H9 (cell line): ENCODE results near the gene MRPL18. TPM values are rescaled to one million over a fixed set of nuclear protein-coding genes. Genes with fewer than 3 reads are reported as not detected.

Source experiments
- DNase-seq: peaks from one replicate; pipeline ENCODE4 v3.0.0-alpha.2; 2017
- H2AFZ ChIP-seq: one replicate; pipeline ENCODE4 v1.6.1; 2013; ENCODE audit warnings: mild to moderate bottlenecking, low read length, control low read depth, moderate library complexity
- H2AK5ac ChIP-seq: 2 replicates; pipeline ENCODE4 v1.6.1; 2013; ENCODE audit warnings: low read length, control low read depth, mixed read lengths; ENCODE audit not compliant: insufficient read length
- H2BK120ac ChIP-seq: one replicate; pipeline ENCODE4 v1.6.1; 2013; ENCODE audit warnings: low read depth, mild to moderate bottlenecking, low read length, control low read depth, inconsistent platforms; ENCODE audit not compliant: poor library complexity, severe bottlenecking
- H2BK12ac ChIP-seq: 2 replicates; pipeline ENCODE4 v1.6.1; 2013; ENCODE audit warnings: low read length, control low read depth, mixed read lengths, low read depth; ENCODE audit not compliant: insufficient read length
- H2BK15ac ChIP-seq: 2 replicates; pipeline ENCODE4 v1.6.1; 2013; ENCODE audit warnings: low read depth, low read length, control low read depth
- H2BK20ac ChIP-seq: one replicate; pipeline ENCODE4 v1.6.1; 2013; ENCODE audit warnings: low read depth, mild to moderate bottlenecking, low read length, control low read depth, inconsistent platforms; ENCODE audit not compliant: poor library complexity, severe bottlenecking
- H2BK5ac ChIP-seq: 2 replicates; pipeline ENCODE4 v1.6.1; 2013; ENCODE audit warnings: low read length, control low read depth, mixed read lengths; ENCODE audit not compliant: insufficient read length
- H3K14ac ChIP-seq: 2 replicates; pipeline ENCODE4 v1.6.1; 2013; ENCODE audit warnings: low read length, control low read depth; ENCODE audit not compliant: insufficient read depth
- H3K18ac ChIP-seq: 2 replicates; pipeline ENCODE4 v1.6.1; 2013; ENCODE audit warnings: low read depth, mild to moderate bottlenecking, mixed read lengths, low read length, control low read depth; ENCODE audit not compliant: insufficient read length
- H3K23ac ChIP-seq: 2 replicates; pipeline ENCODE4 v1.6.1; 2013; ENCODE audit warnings: low read length, control low read depth, mixed read lengths, low read depth; ENCODE audit not compliant: insufficient read length
- H3K23me2 ChIP-seq: 2 replicates; pipeline ENCODE4 v1.6.1; 2013; ENCODE audit warnings: low read depth, mild to moderate bottlenecking, mixed read lengths, low read length, control low read depth; ENCODE audit not compliant: insufficient read length, poor library complexity, severe bottlenecking
- H3K27ac ChIP-seq: 2 replicates; pipeline ENCODE4 v1.5.1; 2013; ENCODE audit warnings: low read length, control low read depth, mixed read lengths, low read depth; ENCODE audit not compliant: insufficient read length
- H3K27me3 ChIP-seq: 2 replicates; pipeline ENCODE4 v1.6.1; 2013; ENCODE audit warnings: low read length, control low read depth, inconsistent platforms; ENCODE audit not compliant: insufficient read depth
- H3K4ac ChIP-seq: 2 replicates; pipeline ENCODE4 v1.6.1; 2013; ENCODE audit warnings: low read depth, mild to moderate bottlenecking, control low read depth, inconsistent platforms, low read length, moderate library complexity
- H3K4me1 ChIP-seq: 2 replicates; pipeline ENCODE4 v1.6.1; 2013; ENCODE audit warnings: low read length, control low read depth, inconsistent platforms; ENCODE audit not compliant: insufficient read depth
- H3K4me2 ChIP-seq: 2 replicates; pipeline ENCODE4 v1.6.1; 2013; ENCODE audit warnings: low read length, control low read depth, mixed read lengths; ENCODE audit not compliant: insufficient read length, insufficient read depth
- H3K56ac ChIP-seq: 2 replicates; pipeline ENCODE4 v1.6.1; 2013; ENCODE audit warnings: low read depth, mild to moderate bottlenecking, mixed read lengths, low read length, control low read depth; ENCODE audit not compliant: insufficient read length
- H3K79me1 ChIP-seq: 2 replicates; pipeline ENCODE4 v1.6.1; 2013; ENCODE audit warnings: low read depth, mild to moderate bottlenecking, moderate library complexity, low read length, control low read depth, inconsistent platforms; ENCODE audit not compliant: insufficient read depth, poor library complexity, severe bottlenecking
- H3K79me2 ChIP-seq: 2 replicates; pipeline ENCODE4 v1.6.1; 2013; ENCODE audit warnings: low read length, control low read depth, inconsistent platforms; ENCODE audit not compliant: insufficient read depth
- H3K9ac ChIP-seq: 2 replicates; pipeline ENCODE4 v1.6.1; 2013; ENCODE audit warnings: low read length, control low read depth, mixed read lengths; ENCODE audit not compliant: insufficient read length; ENCODE audit errors: extremely low read depth
- H3K9me3 ChIP-seq: one replicate; pipeline ENCODE4 v1.6.1; 2013; ENCODE audit warnings: low read depth, low read length, inconsistent platforms; ENCODE audit not compliant: control insufficient read depth
- H3T11ph ChIP-seq: one replicate; pipeline ENCODE4 v1.6.1; 2013; ENCODE audit warnings: mild to moderate bottlenecking, low read length, control low read depth, inconsistent platforms
- H4K20me1 ChIP-seq: one replicate; pipeline ENCODE4 v1.6.1; 2013; ENCODE audit not compliant: control insufficient read depth, insufficient read length, insufficient read depth
- H4K5ac ChIP-seq: 2 replicates; pipeline ENCODE4 v1.6.1; 2013; ENCODE audit warnings: low read depth, mild to moderate bottlenecking, mixed read lengths, low read length, control low read depth; ENCODE audit not compliant: insufficient read length
- H4K8ac ChIP-seq: replicated peaks from 2 replicates; pipeline ENCODE4 v1.6.1; 2013; ENCODE audit warnings: low read length, control low read depth, mixed read lengths, low read depth; ENCODE audit not compliant: insufficient read length
- H4K91ac ChIP-seq: 2 replicates; pipeline ENCODE4 v1.6.1; 2013; ENCODE audit warnings: low read depth, mild to moderate bottlenecking, moderate library complexity, mixed read lengths, low read length, control low read depth; ENCODE audit not compliant: insufficient read length
- H3K27ac Mint-ChIP-seq, 3 experiments: 2 replicates in 2 of 3; 3 replicates in 1 of 3; pipeline ENCODE4 v1.8.0; 2020 to 2021; ENCODE audit warnings: mixed read lengths in 3 of 3, mild to moderate bottlenecking in 1 of 3, moderate library complexity in 1 of 3
- H3K27me3 Mint-ChIP-seq: 2 replicates; pipeline ENCODE4 v1.8.0; 2021; ENCODE audit warnings: low read depth, mild to moderate bottlenecking, moderate library complexity, mixed read lengths
- H3K36me3 Mint-ChIP-seq, 3 experiments: 2 replicates in 2 of 3; 3 replicates in 1 of 3; pipeline ENCODE4 v1.8.0; 2020 to 2021; ENCODE audit warnings: low read depth in 3 of 3, mixed read lengths in 3 of 3; ENCODE audit not compliant: insufficient read depth in 1 of 3
- H3K4me1 Mint-ChIP-seq, 2 experiments: 2 replicates each; pipeline ENCODE4 v1.8.0; 2020; ENCODE audit warnings: mixed read lengths in 2 of 2
- H3K4me3 Mint-ChIP-seq, 2 experiments: 2 replicates in 1 of 2; 3 replicates in 1 of 2; pipeline ENCODE4 v1.8.0; 2020 to 2021; ENCODE audit warnings: mild to moderate bottlenecking in 2 of 2, mixed read lengths in 2 of 2, moderate library complexity in 1 of 2
- H3K9me3 Mint-ChIP-seq, 2 experiments: 2 replicates in 1 of 2; 3 replicates in 1 of 2; pipeline ENCODE4 v1.8.0; 2020; ENCODE audit warnings: mild to moderate bottlenecking in 2 of 2, mixed read lengths in 2 of 2, moderate library complexity in 1 of 2
- CTCF ChIP-seq: fragments of 200-600 bp; sonication (generic); conservative IDR thresholded peaks from 3 replicates; pipeline ENCODE4 v1.8.0; 2021; ENCODE audit warnings: antibody characterized with exemption, mild to moderate bottlenecking
- WGBS: extraction: QIAGEN DNeasy Blood & Tissue Kit; methylation state at CpG from one replicate; pipeline ENCODE4 v1.1.7; 2013; ENCODE audit warnings: missing lambda C conversion rate, low lambda C conversion rate, mixed read lengths; ENCODE audit not compliant: insufficient read length; ENCODE audit errors: extremely low coverage; 5-methylcytosine and 5-hydroxymethylcytosine counted together
- total RNA-seq: library from RNA; stranded (reverse); gene quantifications from 2 replicates; pipeline ENCODE4 v1.2.1, GENCODE V29; 2021

The MRPL18 gene
- total RNA-seq, 1 experiment from 2014 or later: 88.8 TPM

- H2BK5ac ChIP-seq: no peak overlapping the region
- H3K9me3 ChIP-seq: no peaks in the 10 kb centered on the region
- no peak overlapping the region for H2BK15ac ChIP-seq
- H3K27ac Mint-ChIP-seq: peak overlapping the region; percentile 96 to 99 (median 97)
- H3K56ac ChIP-seq: no peak overlapping the region
- no peak overlapping the region for H2BK120ac ChIP-seq
- no peak for TF ChIP-seq CTCF
- H4K91ac ChIP-seq: no peak overlapping the region
- no peak overlapping the region for H2BK20ac ChIP-seq
- no peaks in the 10 kb centered on the region for H3K27me3 Mint-ChIP-seq
- H3K18ac ChIP-seq: no peak overlapping the region
- H3K79me1 ChIP-seq: peaks cover 3% of the 10 kb centered on the region
- no peaks in the 10 kb centered on the region; a peak in 1 of 5 replicates for H3K9me3 Mint-ChIP-seq
- peaks cover 2% of the 10 kb centered on the region for H4K20me1 ChIP-seq
- H2BK12ac ChIP-seq: no peak overlapping the region
- peaks cover 31 to 32% of the 10 kb centered on the region in 2 experiments for H3K4me1 Mint-ChIP-seq
- H2AK5ac ChIP-seq: no peak overlapping the region
- no peak overlapping the region for H4K5ac ChIP-seq
- no peak overlapping the region for H3T11ph ChIP-seq
- WGBS: no CpG with 5 or more reads among the region's 3 CpGs
- peak; percentile 74 for DNase-seq
- H3K9ac ChIP-seq: peak overlapping the region; percentile 82
- H3K79me2 ChIP-seq: peaks cover 3% of the 10 kb centered on the region; the same call in 1 of the 2 replicates
- peaks cover 15% of the 10 kb centered on the region for H3K23me2 ChIP-seq
- no peak overlapping the region for H4K8ac ChIP-seq
- H3K4me2 ChIP-seq: peak overlapping the region; percentile 91
- no peak overlapping the region for H3K14ac ChIP-seq
- peak overlapping the region; percentile 67 for H3K27ac ChIP-seq
- no peak overlapping the region for H3K4ac ChIP-seq
- H3K27me3 ChIP-seq: no peaks in the 10 kb centered on the region; the same call in 1 of the 2 replicates
- H2AFZ ChIP-seq: no peak overlapping the region
- no peak overlapping the region for H3K23ac ChIP-seq
- H3K4me1 ChIP-seq: peaks cover 2% of the 10 kb centered on the region; the same call in 1 of the 2 replicates
- H3K36me3 Mint-ChIP-seq: peaks cover 39 to 59% (median 55%) of the 10 kb centered on the region in 3 experiments
- peak overlapping the region; percentile 85 to 93 for H3K4me3 Mint-ChIP-seq
These were observed 29.6 kb upstream of the MRPL18 start for GRCh38 chr6:159760602-159761057.
